Breast epithelium (tissue), 3 donors: ENCODE measurements around the gene PITPNM3.

ENCODE experiments used
- CTCF ChIP-seq, 3 donors: fragments of 450-650 bp; IDR thresholded peaks; one replicate each; pipeline ENCODE4 v1.5.1; 2016 to 2017; ENCODE audit warnings: antibody characterized with exemption in 3 of 3, mild to moderate bottlenecking in 3 of 3, moderate library complexity in 3 of 3
- POLR2A ChIP-seq: fragments of 450-650 bp; IDR thresholded peaks from one replicate; pipeline ENCODE4 v1.6.1; 2016; ENCODE audit warnings: antibody characterized with exemption, mild to moderate bottlenecking, moderate library complexity

- no peak for TF ChIP-seq CTCF (IDR thresholded peaks at IDR 0.05)
- no peak for TF ChIP-seq POLR2A
These were observed 14.5 kb upstream of the PITPNM3 start for GRCh38 chr17:6570731-6571451.
